GM21619 (cell line): Measurements from ENCODE around the gene IFNL3.
"Not testable (repeated sequence)": the region's sequence is repeated elsewhere in the genome, so short reads cannot be mapped to it uniquely, and the experiment has no call there.

Source experiments
- ATAC-seq: cut with Tn5 transposase; IDR thresholded peaks from one replicate; pipeline ENCODE4 v1.9.1; 2021; ENCODE audit not compliant: unreplicated experiment

The IFNL3 gene

GRCh38 chr19:39244410-39245100 is at the start of gene IFNL3:
Gene IFNL3 (minus strand): TSS chr19:39245006. CDS start chr19:39244967, 39 bp downstream.
- ATAC-seq = not testable (repeated sequence)

DNA sequence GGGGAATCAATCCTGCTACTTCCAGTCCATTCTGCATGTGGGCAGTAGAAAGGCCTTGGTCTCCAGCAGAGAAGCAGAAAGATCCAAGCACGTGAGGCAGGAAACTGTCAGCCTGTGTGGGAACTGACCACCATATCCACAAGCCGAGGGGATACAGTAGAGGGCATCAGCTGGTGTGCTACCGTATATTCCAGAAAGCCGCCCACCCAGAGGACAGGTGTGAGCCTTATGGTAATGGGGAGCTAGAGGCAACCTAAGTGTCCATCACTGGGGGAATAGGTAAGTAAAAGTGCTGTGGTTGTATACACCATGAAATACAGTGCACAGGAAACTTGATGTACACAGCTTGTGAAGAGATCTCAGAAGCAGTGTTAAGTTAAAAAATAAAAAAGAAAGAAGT is 48.6 kb upstream of the IFNL3 start:
- no peak for ATAC-seq

DNA sequence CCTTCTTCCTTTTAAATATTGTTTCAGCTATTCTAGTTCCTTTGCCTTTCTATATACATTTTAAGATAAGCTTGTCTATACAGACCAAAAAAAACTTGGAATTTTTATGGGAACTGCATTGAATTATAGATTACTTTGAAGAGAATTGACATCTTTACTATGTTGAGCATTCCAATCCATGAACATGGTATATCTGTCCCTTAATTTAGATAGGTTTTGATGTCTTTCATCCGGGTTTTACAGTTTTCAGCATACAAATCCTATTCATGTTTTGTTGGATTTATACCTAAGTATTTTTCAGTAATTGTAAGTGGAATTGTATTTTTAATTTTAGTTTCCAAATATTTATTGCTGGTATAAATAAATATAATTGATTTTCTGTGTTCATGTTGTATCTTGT is 39.2 kb upstream of the IFNL3 start:
- ATAC-seq = no peak

- ATAC-seq = no peak
Observed at GRCh38 chr19:39282021-39282420, 37.2 kb upstream of the IFNL3 start.

DNA sequence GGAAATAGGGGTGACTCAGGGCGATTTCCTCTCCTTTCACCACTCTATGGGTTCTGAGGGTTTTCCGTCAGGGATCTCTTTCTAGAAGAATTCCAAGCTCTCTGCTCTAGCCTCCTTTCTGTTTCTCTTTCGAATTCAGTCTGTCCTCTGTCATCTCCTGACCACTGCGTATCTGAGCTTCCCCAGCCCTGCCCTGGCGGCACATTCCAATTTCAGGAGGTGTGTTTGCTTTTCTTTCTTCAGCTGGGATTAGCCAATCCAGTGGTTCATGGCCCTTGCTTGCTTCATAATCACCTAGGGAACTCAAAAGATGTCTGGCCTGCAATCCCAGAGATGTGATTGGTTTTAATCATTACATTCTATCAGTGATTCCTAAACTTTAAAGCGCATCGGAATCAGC is 32.8 kb upstream of the IFNL3 start:
- no peak for ATAC-seq

GRCh38 chr19:39276740-39277139 is 31.9 kb upstream of the IFNL3 start:
- no peak for ATAC-seq

DNA sequence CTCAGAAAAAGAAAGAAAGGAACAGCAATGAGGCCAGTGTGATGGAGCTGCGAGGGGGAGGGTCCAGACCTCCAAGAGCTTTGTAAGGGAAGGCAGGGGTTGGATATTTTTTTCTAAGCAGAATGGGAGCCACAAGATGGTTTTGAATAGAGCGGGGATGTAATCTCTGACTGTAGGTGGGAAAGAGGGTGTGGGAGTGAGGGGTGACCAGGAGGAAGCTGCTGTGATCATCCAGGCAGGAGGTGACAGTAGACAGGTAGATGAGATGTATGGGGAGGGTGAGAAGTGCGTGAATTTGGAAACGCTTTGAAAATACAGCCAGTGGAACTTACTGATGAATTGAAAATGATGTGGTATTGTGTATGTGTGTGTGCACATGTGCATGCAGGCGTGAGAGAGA is 30.8 kb upstream of the IFNL3 start:
- no peak for ATAC-seq

DNA sequence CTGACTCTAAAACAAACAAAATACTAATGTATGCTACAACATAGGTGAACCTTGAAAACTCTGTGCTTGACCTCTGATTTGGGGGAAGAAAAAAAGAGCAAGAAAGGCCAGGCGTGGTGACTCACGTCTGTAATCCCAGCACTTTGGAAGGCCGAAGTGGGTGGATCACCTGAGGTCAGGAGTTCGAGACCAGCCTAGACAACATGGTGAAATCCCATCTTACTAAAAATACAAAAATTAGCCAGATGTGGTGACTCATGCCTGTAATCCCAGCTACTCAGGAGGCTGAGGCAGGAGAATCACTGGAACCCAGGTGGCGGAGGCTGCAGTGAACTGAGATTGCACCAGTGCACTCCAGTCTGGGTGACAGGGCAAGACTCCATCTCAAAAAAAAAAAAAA is 29.1 kb upstream of the IFNL3 start:
- not testable (repeated sequence) for ATAC-seq

GRCh38 chr19:39270036-39270871 is 25.4 kb upstream of the IFNL3 start:
- ATAC-seq = no peak

GRCh38 chr19:39269369-39269768 is 24.6 kb upstream of the IFNL3 start:
- not testable (repeated sequence) for ATAC-seq

DNA sequence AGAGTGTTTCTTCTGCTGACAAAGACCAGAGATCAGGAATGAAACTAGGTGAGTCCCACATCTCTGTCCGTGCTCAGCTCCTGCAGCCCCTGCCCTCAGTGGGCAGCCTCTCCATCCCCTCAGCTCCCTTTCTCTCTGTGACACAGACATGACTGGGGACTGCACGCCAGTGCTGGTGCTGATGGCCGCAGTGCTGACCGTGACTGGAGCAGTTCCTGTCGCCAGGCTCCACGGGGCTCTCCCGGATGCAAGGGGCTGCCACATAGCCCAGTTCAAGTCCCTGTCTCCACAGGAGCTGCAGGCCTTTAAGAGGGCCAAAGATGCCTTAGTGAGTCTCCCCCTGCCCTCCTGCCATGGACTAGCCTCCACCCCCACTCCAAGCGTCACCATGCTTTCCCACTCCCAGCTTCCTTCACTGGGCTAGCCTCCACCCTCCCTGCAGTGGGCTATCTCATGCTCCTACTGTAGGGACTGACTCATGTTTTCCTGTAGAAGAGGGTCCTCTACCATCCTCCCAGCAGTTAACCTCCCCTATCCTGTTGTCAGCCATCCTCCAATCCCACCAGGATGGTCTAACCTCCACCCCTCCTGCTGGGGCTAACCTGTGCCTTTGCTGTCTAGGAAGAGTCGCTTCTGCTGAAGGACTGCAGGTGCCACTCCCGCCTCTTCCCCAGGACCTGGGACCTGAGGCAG is 23.9 kb upstream of the IFNL3 start:
- not testable (repeated sequence) for ATAC-seq

GRCh38 chr19:39268085-39268484 is 23.3 kb upstream of the IFNL3 start, which contains the start of gene IFNL2:
Gene IFNL2 (plus strand): TSS chr19:39268396. CDS start chr19:39268569, 173 bp downstream.
- ATAC-seq = not testable (repeated sequence)

DNA sequence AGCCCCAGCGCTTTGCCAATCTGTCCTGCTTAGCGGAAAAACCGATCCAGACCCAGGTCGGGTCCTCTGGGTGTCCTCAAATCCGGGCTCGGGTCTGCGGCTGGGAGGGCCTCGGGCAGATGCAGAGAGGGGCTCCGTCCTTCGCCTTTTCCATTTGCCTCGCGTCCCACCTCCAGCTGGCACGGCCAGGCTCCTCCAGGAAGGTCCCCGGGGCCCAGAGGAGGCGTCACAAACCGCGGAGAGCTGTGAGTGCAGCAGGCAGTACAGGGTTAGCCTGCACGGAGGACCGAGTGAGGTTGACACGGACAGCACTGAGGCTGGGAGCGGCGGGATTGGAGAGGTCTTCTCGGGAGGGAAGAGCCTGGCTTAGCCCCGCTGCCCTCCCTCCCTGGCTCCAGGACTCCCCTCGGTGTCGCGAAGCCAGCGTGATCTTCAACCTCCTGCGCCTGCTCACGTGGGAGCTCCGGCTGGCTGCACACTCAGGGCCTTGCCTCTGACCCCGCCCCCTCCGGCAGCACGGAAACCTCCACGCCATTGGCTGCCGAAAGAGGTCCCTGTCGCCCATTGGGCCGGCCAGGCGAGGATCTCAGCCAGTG is 20.6 kb upstream of the IFNL3 start:
- ATAC-seq = no peak

DNA sequence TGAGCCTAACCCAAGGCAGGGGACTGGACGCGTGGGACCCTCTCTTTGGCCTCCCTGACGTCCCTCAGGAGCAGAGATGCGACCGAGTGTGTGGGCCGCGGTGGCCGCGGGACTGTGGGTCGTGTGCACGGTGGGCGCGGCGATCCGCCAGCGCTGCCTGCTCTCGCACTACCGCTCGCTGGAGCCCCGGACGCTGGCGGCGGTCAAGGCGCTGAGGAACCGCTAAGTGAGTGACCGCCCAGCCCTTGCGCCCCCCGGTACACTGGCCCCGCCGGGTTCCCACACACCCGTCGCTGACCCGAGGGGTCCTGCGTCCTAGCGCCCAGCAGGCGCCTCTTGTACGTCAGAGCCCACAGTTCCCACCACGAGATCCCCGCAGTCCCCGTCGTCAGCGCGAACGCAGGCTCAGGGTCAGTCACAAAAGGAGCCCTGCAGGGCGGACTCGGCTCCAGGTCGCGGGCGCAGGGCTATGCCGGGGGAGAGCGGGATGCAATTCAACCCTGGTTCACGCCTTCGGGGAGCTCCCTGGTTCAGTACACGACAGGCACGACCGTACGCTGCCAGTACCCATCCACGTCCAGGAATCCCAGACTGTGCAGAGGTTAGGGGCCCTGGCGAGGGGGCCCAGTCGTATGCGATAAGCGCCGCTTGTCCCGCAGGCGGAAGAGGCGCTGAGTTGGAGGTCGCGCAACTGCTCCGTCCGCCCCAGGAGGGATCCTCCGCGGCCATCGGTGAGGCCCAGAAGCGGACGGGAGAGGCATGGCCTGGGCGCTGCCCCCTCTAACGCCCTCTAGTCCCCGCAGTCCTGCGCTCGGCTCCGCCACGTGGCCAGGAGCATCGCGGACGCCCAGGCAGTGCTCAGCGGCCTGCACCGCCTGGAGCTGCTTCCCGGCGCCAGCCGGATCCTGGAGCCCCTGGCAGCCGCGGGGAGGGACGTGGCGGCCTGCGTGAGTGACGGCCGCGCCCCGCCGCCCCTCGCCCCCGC is 19.8 kb upstream of the IFNL3 start:
- ATAC-seq = no peak

GRCh38 chr19:39263912-39264305 is 19.1 kb upstream of the IFNL3 start:
- no peak for ATAC-seq

- ATAC-seq = no peak
Observed at GRCh38 chr19:39262496-39262895, 17.7 kb upstream of the IFNL3 start.

- no peak for ATAC-seq
Observed at GRCh38 chr19:39261704-39262103, 16.9 kb upstream of the IFNL3 start.

DNA sequence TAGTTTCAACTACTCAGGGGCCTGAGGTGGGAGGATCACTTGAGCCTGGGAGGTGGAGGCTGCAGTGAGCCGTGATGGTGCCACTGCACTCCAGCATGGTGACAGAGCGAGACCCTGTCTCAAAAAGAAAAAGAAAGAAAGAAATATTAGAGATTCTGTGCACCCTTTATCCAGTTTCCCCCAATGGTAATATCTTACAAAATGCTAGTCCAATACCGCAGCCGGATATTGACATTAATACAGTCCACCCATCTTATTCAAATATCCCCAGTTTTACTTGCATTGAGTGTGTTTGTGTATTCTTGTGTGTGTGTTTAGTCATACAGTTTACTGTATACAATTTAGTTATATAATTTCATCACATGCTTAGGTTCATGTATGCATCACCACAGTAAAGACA is 12.4 kb upstream of the IFNL3 start:
- no peak for ATAC-seq

DNA sequence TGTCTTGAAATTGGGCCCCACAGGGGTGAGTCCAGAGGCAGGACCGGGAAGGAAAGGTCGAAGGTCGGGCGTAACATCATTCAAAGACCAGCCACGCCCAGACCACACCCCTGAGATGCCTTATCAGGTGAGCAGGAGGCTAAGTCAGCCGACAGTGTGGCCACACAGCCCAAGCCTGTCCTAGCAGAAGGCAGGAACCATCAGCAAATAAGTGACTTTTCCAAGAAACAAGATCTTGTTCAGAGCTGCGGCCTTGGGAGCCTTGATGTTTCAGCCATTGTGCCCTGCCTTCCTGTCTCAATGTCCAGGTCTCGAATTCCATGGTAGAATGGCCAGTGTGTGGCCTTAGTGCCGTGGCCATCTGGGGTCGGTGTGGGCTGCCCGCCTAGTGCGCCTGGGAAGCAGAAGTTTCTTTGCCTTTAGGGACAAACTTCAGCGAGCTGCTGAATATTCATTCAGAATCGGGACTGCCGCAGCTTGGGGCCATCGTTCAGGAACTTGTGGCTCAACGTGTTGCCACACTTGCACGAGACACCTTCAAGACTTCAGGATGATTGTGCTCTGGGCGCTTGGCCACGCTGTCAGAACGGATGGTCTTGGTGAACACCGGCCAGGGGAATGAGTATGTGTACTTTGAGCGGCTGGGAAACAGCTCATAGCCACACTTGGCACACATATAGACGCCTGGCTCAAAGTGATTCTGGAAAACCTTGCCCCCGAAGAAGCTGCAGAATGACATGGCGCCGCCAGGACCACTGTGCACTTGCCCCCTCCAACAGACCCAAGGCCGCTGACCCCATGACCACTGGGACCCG is 9.9 kb upstream of the IFNL3 start:
- ATAC-seq = no peak
